ENCODE data around the gene SLC46A1. TPM values are rescaled to one million over a fixed set of nuclear protein-coding genes. Genes with fewer than 3 reads are reported as not detected.

The SLC46A1 gene
- total RNA-seq (ENCODE audit: unreplicated experiment): 6.3 TPM
- long read RNA-seq, full-length matches to known transcripts: 3 of 3 reads
- long read RNA-seq, partial matches to known transcripts: 0 of 3 reads
- long read RNA-seq, other reads (novel, unspliced or antisense): 0 of 3 reads

DNA sequence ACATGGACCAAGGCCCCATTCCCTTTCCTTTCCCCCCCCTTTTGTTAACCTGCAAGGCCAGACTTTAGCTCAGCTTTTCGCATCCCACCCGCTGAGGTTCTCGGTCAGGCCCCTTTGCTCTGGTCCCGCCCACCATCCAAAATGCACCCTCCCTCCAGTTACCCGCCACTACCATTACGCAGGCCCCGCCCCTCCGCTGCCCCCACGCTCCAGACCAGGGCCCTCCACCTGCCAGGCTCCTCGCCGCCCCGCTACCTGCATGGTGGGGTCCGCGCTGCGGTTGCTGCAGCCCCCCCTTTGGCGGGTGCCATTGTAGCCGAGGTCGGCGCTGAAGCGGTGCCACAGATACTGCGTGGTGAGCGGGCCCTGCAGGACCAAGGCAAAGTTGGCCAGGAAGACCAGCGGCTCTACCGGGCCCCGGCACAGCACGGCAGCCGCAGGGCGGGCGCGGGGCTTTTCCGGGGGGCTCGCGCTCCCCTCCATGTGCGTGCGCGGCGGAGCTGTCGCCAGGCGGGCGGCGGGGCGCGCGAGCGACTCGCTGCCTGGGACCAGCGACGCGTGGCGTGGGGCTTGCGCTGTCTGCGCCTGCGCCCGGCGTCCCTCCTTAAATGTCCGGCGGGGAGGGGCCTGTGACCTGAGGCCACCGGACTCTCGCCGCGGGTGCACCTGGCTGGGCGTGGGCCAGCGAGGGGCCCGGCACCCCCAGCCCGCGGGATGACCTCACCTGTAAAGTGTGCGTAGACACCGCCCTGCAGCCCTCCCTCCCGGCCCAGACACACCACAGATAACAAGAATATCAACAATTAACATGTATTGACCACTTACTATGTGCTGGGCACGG, at the start of gene SLC46A1:
Gene SLC46A1, minus strand, starts transcription at position 581 of the 841 bp plus-strand sequence. Its CDS starts 98 bp downstream, at position 483.
- Mint-ChIP-seq H3K36me3 (ENCODE audit: unreplicated experiment) (no peaks in the 10 kb centered on the region), H3K9me3 (ENCODE audit: unreplicated experiment) (peaks cover 14% of the 10 kb centered on the region), H3K4me3 (ENCODE audit: unreplicated experiment) (peak within 1 kb of the TSS; percentile 90), H3K27me3 (ENCODE audit: unreplicated experiment) (peaks cover 11% of the 10 kb centered on the region), H3K4me1 (ENCODE audit: low read depth, unreplicated experiment) (peaks cover 4% of the 10 kb centered on the region), H3K27ac (ENCODE audit: unreplicated experiment) (peak within 1 kb of the TSS; percentile 59)
- DNase-seq: peak; percentile 67
- TF ChIP-seq, protein P1, sequence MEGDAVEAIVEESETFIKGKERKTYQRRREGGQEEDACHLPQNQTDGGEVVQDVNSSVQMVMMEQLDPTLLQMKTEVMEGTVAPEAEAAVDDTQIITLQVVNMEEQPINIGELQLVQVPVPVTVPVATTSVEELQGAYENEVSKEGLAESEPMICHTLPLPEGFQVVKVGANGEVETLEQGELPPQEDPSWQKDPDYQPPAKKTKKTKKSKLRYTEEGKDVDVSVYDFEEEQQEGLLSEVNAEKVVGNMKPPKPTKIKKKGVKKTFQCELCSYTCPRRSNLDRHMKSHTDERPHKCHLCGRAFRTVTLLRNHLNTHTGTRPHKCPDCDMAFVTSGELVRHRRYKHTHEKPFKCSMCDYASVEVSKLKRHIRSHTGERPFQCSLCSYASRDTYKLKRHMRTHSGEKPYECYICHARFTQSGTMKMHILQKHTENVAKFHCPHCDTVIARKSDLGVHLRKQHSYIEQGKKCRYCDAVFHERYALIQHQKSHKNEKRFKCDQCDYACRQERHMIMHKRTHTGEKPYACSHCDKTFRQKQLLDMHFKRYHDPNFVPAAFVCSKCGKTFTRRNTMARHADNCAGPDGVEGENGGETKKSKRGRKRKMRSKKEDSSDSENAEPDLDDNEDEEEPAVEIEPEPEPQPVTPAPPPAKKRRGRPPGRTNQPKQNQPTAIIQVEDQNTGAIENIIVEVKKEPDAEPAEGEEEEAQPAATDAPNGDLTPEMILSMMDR (IDR thresholded peaks at IDR 0.05; ENCODE audit: partially characterized antibody, unreplicated experiment): no peak

DNA sequence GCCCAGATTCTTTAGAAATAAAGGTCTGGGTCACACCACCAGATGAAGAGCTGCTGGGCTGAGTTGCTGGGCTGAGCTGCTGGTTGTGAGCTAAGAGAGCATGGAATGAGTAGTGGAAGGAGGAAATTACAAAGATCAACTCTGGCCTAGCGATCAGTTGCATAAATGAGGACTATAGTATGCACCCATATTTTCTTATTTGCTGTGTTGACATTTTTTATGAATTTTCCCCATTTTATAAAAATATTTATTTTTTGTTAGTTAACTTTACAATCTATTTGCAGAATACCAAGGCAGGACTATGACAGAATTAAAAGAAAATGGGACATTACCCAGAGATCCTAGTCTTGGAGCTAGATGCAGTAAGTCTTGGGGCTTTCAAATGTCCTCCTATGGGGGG, 43.8 kb upstream of the SLC46A1 start:
- Mint-ChIP-seq H3K27ac (ENCODE audit: unreplicated experiment) (no peak overlapping the region), H3K36me3 (ENCODE audit: unreplicated experiment) (peaks cover 7% of the 10 kb centered on the region), H3K4me1 (ENCODE audit: low read depth, unreplicated experiment) (no peaks in the 10 kb centered on the region), H3K27me3 (ENCODE audit: unreplicated experiment) (no peaks in the 10 kb centered on the region), H3K9me3 (ENCODE audit: unreplicated experiment) (peaks cover 6% of the 10 kb centered on the region), H3K4me3 (ENCODE audit: unreplicated experiment) (no peak overlapping the region)
- no peak for DNase-seq
- TF ChIP-seq, protein P1 (IDR thresholded peaks at IDR 0.05; ENCODE audit: partially characterized antibody, unreplicated experiment): no peak

DNA sequence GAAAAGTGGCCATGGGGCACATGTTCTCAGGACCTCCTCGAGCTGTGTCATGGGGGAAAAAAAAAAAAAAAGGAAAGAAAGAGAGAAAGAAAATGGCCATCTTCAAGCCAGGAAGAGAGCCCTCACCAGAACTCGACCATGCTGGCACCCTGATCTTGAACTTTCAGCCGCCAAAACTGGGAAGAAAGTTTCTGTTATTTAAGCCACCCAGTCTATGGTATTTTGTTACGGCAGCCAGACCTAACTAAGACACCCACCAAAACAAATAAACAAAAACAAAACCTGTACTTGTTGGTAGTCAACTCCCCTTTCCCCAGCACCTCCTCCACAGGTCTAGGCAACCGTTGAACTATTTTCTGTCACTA, 41.4 kb upstream of the SLC46A1 start:
- TF ChIP-seq, protein P1 (IDR thresholded peaks at IDR 0.05; ENCODE audit: partially characterized antibody, unreplicated experiment): no peak
- Mint-ChIP-seq H3K27ac (ENCODE audit: unreplicated experiment) (no peak overlapping the region), H3K27me3 (ENCODE audit: unreplicated experiment) (peaks cover 3% of the 10 kb centered on the region), H3K36me3 (ENCODE audit: unreplicated experiment) (no peaks in the 10 kb centered on the region), H3K9me3 (ENCODE audit: unreplicated experiment) (peaks cover 5% of the 10 kb centered on the region), H3K4me1 (ENCODE audit: low read depth, unreplicated experiment) (no peaks in the 10 kb centered on the region), H3K4me3 (ENCODE audit: unreplicated experiment) (no peak overlapping the region)
- DNase-seq: no peak

DNA sequence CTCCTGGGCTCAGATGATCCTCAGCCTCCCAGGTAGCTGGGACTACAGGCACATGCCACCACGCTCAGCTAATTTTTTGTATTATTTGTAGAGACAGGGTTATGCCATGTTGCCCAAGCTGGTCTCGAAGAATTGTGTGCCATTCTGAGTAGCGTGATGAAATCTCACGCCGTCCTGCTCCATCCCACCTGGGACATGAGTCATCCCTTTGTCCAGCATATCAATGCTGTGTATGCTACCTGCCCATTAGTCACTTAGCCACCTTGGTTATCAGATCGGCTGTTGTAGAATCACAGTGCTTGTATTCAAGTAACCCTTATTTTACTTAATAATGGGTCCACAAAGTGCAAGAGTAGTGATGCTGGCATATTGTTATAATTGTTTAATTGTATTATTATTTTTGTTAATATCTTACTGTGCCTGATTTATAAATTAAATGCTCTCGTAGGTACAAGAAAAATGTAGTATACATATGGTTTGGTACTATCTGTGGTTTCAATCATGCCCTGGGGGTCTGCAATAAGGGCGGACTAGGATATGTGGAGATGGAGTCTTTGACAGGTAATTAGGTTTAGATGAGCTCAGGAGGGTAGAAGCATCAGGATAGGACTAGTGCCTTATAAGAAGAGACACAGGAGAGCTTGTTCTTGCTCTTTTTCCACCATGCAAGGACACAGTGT, 40.8 kb upstream of the SLC46A1 start:
- Mint-ChIP-seq H3K27ac (ENCODE audit: unreplicated experiment) (no peak overlapping the region), H3K36me3 (ENCODE audit: unreplicated experiment) (no peaks in the 10 kb centered on the region), H3K4me1 (ENCODE audit: low read depth, unreplicated experiment) (no peaks in the 10 kb centered on the region), H3K4me3 (ENCODE audit: unreplicated experiment) (no peak overlapping the region), H3K27me3 (ENCODE audit: unreplicated experiment) (peaks cover 3% of the 10 kb centered on the region), H3K9me3 (ENCODE audit: unreplicated experiment) (peaks cover 8% of the 10 kb centered on the region)
- DNase-seq: no peak
- TF ChIP-seq, protein P1 (IDR thresholded peaks at IDR 0.05; ENCODE audit: partially characterized antibody, unreplicated experiment): no peak

Measured in glutamatergic neuron (in vitro differentiated cells).